Fibroblast of peridontal ligament (primary cell): ENCODE data around the gene PVALEF.

Experiments
- DNase-seq: peaks from one replicate; pipeline ENCODE4 v3.0.0-alpha.2; 2010; ENCODE audit errors: extremely low read depth

The PVALEF gene

DNA sequence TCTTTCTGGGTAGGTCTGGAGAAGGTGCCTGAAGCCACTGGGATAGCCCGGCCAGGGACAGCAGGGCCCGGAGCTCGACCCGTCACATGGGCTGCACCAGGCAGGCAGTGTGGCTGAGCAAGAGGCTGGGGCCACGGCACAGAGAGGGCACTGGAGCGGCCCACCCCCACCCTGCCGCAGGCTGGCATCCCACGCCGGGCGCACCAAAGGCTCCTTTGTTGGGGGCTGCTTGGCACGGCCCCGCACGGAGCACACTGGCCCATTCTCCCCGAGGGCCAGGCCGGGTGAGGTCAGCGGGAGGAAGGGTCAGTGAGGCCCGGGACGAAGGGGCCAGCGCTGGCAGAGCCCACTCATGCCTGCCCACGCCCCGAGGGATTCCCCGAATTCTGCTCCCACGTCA, 36.5 kb upstream of the PVALEF start:
- no peak for DNase-seq

DNA sequence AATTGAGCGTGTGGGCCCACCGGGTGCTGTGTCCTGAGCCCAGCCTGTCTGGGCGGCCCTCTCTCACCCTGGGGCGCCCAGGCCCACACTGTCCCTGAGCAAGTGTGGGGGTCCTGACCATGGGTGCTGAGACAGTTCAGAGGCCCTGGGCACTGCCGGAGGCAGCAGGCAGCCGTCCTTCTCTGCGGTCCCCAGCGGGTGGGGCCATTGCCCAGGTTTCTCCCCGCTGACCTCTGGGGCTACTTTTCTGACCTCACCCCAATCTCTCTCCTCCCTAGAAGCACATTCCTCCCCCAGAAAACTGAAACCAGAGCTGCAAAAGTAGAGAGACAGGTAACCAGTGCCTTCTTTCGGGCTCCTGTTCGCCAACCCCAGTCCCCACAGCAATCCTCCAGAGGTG, 36.0 kb upstream of the PVALEF start:
- DNase-seq: no peak

DNA sequence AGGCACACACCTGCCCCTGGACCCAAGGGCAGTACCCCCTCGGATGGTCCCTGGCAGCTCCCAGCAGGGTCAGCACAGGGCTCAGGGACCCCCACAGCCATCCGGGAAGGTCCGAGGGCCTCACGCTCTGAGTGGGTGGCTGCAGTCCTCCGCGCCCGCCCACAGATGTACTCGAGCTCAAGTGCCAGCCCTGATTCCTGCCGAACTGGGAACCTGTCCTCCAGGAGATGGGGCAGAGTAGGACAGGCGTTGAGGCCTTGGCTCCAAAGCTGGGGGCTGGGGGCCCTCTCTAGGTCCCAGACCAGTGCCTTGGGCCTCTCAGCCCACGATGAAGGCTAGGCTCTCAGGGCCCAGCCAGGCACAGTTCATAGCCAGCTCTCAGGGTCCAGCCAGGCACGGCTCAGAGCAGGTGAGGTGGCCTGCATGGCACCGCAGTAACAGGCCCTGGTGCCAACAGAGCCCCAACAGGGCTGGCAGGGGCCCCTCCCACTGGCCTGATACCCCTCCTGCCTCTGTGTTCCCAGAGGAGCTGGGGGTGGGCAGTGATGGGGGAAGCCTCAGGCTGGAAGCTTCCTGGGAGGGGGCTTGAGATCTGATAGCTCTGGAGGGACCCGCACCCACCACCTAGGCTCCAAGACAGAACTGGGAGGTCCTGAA, 35.5 kb upstream of the PVALEF start:
- no peak for DNase-seq

DNA sequence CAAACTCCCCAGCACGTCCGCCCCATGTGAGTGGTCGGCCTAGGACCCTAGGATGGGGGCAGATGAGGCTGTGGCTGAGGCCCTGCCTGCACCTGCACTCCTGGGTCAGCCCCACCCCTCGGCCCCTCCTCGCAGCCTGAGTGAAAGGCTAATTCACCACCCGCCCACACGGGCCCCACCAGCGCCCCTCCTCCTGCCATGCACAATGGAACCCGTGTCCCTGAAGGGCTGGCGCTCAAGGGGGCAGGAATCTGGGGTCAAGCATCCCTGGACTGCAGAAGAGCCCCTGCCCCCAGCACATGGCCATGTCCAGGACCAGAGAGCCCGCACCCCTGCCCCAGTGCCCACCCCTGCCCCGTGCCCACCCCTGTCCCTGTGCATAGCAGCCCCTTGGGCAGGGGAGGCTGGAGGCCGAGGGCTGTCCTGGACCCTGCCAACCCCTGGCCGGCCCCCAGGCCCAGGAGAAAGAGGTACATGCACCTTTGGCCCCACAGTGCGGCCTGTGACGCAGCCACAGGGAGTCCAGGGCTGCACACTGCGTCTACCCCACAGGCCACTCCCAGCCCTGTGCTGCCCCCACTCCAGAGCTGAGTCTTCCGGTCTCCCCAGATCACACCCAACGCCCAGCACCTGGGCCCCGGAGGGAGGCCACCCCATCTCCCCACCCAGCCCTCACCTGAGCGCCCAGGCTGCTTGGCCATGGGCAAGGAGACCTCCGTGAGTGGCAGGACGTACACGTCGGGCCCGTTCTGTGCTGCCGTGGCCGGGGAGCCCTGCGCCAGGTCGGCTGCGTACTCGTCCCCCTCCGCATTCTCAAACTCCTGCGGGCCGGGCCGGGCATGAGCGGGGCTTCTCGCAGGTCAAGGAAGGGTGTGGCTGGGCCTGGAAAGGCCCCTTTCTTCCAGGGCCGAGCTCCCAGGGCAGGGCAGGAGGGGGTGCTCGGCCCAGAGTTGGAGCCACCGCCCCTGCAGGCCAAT, 34.6 kb upstream of the PVALEF start:
- no peak for DNase-seq

DNA sequence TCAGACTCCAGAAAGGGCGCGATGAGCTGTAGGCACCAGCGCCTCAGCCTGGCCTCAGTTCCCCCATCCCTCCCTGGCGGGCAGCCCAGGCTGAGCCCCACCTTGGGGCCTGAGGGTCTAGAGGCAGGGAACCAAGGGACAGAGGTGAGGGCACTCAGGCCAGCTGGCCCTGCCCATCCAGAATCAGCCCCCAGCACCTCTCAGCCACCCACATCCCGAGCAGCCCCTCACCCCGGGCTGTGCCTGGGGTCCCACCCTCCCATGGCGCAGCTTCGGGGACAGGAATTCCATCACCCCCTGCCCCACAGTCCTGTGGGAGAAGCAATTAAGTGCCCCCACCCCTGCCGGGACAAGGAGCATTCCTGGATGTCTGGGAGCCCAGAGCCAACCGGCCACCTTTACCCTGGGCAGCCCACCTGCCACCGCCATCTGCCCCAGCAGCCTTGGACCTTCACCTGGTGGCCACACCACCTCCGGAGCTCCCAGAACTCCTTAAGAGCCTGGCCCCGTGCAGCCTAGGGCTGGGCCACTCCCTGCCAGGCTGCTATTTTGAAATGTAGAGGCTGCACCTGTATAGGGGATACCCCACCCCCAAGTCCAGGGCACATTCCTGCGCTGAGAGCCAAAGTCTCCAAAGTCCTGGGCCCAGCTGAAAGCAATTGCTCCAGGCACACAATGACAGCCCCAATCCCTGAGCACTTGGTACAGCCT, 33.7 kb upstream of the PVALEF start:
- DNase-seq: no peak

DNA sequence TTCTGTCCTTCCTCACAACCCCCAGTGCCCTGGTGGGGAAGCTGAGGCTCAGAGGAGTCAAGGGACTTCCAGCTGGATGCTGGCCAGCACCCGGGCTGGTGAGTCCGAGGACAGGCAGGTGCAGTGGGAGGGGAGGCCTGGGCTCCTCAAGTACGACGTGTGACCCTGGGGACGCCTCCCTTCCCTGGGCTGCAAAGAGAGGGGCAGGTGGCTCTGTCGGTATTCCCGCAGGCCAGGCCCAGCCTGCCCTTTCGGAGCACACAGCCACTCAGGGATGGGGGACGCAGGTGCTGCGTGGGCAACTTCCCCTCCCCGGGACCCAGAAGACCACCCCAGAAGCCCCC, 33.1 kb upstream of the PVALEF start:
- no peak for DNase-seq

DNA sequence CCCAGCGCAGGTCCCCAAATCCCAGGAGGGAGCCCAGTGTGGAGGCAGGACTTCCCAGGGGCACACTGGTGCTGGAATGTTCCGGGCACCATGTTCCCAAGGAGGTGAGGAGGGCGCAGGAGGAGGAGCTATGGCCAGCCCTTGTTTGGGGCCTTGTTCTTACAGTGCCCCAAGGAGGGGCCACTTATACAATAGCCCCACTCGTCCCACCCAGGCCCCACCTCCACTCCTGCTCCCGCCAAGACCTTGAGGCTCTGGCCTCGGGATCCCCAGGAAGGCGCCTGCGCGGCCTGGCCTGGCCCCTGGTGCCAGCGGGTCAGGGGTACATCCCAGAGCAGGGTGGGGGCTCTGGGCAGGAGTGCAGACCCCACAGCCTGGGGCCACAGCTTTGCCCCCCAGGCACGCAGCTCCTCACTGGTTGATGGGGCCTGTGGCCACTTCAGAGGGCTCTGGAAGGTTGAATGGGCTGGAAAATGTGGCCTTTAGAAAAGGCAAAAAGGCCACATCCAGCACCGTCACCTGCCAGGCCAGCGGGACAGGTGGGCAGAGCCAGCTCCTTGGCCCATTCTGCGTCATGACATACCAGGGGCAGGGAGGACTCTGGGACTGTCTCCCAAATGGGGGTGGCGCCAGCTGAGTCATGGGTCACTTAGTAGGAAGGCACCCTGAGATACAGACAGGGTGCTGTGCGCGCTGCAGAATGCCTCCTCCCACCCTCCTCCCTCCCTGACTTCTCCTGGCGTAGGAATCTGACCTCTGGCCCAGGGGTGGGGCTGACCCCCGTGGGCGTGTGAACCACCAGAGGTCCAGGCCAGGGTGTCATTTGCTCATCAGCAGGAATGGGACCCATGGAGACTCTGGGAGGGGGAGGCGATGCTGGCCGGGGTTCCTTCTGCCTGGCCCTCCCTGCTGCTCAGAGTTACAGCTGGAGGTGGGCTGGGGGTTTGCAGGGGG, 32.3 kb upstream of the PVALEF start:
- DNase-seq: no peak

DNA sequence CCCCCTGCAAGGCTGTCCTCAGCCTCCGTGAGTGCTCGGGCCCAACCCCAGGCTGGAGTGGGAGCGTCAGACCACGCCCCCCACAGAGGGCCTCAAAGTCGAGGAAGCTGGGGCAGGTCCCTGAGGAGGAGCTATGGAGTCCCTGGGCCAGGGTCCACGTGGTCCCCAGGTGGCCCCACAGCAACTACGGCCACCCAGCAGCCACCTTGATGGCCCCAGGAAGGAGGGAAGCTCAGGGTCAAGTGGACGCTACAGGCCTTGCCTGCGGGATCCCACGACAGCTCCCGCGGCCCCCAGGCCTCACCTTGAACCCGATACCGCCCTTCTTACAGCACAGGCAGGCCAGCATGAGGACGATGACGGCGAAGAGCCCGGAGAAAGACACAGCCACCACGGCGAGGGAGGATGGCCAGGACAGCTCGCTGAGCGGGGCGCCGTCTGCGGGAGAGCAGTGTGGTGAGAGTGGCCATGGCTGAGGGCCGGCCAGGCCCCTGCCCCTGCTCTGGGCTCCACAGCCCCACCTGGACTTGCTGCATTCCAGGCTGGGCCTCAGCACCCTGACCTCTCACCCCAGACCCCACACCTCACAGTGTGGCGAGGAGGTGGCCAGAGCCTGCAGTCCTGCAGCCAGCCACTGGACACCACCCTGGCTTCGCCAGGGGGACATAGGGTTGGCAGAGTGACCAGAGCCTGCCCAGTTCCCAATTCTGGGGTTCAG, 31.1 kb upstream of the PVALEF start:
- no peak for DNase-seq

DNA sequence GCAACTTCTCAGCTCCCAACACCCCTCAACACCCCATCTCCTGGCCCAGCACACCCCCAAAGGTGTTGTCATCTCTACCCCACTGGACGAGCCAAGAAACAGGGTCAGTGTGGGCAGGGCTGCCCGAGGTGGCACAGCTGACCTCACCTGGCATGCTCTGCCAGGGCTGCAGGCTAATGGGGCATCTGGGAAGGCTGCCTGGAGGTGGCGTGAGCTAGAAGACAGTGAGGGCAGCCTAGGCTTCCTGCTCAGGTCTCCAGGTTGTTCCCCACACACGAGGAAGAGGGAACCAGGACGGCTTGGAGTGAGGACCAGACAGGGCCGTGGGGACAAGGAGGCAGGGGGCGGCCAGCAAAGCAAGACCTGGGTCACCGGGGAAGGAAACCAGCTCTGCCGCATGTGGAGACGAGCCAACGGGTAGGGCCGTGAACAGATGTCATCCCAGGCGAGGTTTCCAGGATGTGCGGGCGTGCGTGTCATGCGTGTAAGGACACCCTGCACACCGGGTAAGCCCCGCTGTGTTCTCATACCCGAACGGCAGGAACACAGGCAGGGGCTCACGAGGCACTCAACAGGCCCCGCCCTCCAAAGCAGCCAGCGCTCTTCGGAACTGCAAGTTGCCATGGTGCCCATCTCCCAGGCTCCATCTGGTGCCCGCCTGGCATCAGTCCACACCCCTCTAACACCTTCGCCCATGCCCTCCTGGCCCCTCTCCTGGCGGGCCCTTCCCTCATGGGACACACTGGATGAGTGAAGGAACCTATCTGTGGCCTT, 29.6 kb upstream of the PVALEF start:
- no peak for DNase-seq

DNA sequence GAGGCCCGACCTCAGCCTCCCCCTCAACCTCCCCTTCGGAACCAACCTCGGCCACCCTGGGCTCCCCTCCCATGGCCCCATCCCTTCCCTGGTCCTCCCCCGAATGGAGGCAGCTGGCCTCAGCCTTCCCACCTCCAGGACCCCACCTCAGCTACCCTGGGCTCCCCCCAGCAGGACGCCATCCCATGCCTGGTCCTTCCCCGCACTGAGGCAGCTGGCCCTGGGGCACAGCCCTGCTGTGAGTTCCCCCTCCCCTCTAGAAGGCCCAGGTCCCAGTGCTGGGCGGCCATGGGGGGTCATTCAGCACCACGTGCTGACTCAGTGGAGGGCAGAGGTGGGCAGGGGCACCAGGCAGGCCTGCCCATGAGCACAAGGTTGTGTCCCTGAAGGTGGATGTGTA, 28.9 kb upstream of the PVALEF start:
- DNase-seq: no peak

DNA sequence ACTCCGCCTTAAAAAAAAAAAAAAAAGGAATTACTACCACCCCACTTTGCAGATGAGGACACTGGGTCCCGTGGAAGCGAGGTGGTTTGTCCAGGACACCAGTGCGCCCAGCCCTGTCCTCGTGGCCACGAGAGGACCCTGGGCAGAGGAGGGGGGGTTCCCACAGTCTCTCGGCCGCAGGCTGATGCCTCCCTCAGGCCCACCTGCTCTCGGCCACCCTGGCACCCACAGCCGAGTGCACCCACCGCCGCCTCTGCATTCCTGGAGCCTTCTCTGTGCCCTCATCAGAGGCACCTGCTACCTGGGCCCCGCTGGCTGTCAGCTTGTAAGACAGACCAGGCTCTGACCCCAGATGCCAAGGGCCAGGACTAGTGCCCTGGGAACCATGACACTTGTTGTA, 28.1 kb upstream of the PVALEF start:
- DNase-seq: no peak

DNA sequence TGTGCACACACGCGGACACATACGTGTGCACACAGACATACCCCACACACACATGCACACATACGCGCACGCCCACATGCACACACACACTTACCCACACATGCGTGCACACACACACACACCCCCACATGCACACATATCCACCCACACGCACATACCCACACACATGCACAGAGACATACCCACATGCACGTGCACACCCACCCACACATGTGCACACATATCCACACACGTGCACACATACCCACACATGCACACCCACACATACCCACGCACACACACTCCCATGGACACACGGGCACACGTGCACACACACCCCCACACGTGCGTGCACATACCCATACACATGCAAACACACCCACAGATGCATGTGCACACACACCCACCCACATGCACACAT, 27.2 kb upstream of the PVALEF start:
- no peak for DNase-seq

DNA sequence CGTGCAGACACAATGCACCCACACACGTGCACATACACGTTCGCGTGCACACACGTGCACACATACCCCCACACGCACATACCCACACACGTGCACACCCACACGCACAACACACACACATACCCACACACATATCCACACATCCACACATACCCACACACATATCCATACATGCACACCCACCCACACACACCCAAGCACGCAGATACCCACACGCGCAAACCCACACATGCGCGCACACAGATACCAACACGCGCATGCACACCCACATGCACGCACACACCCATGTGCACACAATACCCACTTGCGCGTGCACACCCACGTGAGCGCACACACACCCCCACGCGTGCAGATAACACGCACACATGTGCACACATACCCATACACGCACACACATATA, 26.8 kb upstream of the PVALEF start:
- DNase-seq: no peak

DNA sequence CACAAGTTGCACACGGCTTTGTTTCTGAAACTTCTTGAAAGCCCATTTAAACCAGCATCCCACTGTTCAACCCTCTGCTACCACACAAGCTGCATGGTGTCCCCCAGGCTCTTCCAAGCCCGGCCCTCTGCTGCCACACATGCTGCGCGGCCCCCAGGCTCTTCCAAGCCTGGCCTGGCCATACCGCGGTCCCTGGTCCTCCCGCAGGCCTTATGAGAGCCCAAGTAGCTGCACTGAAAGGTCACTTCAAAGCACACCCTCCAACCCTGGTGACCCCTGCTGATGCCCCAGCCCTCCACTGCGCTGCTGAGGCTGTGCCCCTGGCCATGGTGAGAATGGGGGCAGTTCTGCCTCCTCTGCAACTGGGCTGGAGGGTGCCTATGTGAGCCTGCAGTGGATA, 25.9 kb upstream of the PVALEF start:
- DNase-seq: no peak

DNA sequence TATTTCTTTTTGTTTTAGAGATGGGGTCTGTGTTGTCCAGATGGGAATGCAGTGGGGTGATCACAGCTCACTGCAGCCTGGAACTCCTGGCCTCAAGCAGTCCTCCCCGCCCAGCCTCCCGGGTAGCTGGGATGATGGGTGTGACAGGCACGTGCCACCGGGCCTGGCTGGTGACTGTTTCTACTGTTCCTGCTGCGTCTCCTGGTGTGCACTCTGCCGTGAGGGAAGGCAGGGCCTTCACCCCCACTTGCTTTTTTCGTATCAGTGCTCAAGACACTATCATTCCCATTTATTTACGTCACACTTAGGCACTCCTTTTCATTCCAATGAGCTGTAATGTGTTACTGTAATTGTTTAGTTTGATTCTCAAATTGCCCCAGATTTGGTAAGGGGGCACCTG, 25.3 kb upstream of the PVALEF start:
- DNase-seq: no peak

DNA sequence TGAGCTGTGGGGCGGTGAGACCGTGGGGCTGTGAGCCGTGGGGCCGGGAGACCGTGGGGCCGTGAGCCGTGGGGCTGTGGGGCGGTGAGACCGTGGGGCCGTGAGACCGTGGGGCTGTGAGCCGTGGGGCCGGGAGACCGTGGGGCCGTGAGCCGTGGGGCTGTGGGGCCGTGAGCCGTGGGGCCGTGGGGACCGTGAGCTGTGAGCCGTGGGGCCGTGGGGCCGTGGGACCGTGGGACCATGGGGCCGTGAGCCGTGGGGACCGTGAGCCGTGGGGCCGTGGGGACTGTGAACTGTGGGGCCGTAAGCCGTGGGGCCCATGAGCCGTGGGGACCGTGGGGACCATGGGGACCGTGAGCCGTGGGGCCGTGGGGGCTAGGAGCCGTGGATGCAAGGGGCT, 24.6 kb upstream of the PVALEF start:
- no peak for DNase-seq

DNA sequence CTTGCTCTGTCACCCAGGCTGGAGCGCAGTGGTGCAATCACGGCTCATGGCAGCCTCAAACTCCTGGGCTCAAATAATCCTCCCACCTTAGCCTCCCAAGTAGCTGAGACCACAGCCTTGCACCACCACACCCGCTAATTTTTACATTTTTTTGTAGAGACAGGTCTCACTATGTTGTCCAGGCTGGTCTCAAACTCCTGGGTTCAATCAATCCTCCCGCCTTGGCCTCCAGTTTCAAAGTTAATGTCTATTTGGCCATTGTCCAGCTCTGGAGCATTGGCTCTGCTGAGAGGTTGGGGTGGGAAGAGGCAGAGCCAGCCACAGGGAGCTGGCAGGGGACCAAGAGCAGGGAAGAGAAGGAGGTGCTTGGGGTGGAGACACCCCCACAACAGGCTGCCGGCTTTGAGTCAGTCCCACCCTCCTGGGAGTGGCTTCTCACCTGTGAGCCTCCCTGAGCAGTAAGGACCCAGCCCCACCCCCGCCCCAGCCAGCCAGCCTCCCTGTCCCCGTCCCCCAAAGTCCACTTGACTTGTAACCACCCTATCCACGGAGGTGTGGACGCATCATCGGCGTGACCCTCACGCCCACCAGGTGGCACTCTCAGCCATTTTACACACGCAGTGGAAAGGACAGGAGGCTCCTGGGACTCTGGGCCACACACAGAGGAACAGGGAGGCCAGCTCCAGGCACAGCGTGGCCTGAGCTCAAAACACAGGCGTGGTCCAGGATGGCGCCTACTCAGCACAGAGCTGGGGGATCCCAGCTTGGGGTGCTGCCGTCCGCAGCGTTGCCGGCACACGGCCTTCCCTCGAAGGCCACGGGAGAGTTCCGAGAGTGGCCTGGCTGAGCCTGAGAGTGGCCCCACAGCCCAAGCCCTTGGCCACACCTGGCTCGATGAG, 22.8 kb upstream of the PVALEF start:
- peak; percentile 73 for DNase-seq

DNA sequence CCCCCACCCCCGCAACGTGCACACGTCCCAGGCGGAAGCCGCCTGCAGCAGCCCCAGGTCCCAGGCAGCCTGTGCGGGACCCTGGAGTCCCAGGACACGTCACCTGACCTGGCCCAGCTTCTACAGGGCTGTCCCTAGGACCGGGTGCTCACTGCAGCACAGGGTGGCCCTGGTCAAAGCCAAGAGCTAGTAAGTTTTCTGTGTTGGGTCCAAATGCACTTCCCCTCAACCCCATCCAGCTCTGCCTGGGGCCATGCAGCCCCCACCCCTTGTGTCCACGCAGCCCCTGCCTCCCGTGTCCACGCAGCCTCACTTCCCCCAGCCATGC, 22.1 kb upstream of the PVALEF start:
- DNase-seq: no peak

DNA sequence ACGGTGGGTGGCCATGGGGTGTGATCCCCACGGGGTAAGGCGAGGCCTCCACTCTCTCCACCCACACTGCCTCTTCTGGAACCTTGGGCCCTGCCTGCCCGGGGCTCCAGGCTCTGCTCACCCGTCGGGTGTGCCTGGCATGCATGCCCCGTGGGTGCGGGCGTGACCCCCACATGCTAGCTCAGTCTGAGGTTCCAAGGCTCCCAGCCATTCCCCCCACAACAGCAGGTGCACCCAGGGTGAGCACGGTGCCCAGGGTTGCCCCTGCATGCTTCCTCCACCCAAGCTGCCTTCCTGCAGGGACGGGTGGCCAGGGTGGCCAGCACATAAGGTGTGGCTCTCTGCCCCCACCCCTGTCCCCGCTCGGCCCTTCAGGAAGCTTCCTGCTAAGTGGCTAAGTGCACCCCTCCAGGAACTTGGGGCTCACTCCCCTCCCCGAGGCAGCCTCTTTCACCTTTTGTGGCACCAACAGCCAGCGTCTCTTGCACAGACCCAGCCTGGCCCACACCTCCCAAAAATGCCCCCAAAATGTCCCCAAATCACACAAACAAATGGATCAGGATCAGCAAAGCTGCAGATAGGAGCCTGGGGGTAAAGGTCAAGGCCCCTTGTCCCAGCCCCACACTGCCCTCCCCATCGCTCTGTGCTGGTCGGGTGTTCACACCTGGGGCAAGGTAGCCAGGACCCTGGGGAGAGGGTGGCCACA, 21.4 kb upstream of the PVALEF start:
- no peak for DNase-seq
